DMS53 treated with DMSO at 0.1 percent for 48 hours (cell line): ENCODE results near the gene CFL2.
A peak's percentile ranks its signal among the peaks of the same experiment; 100 is the strongest.
"Not testable (repeated sequence)": the region's sequence is repeated elsewhere in the genome, so short reads cannot be mapped to it uniquely, and the experiment has no call there.

Source experiments
- DNase-seq: peaks from one replicate; lab custom pipeline; 2025; ENCODE audit not compliant: unreplicated experiment; lab: John Stamatoyannopoulos, UW

The CFL2 gene

DNA sequence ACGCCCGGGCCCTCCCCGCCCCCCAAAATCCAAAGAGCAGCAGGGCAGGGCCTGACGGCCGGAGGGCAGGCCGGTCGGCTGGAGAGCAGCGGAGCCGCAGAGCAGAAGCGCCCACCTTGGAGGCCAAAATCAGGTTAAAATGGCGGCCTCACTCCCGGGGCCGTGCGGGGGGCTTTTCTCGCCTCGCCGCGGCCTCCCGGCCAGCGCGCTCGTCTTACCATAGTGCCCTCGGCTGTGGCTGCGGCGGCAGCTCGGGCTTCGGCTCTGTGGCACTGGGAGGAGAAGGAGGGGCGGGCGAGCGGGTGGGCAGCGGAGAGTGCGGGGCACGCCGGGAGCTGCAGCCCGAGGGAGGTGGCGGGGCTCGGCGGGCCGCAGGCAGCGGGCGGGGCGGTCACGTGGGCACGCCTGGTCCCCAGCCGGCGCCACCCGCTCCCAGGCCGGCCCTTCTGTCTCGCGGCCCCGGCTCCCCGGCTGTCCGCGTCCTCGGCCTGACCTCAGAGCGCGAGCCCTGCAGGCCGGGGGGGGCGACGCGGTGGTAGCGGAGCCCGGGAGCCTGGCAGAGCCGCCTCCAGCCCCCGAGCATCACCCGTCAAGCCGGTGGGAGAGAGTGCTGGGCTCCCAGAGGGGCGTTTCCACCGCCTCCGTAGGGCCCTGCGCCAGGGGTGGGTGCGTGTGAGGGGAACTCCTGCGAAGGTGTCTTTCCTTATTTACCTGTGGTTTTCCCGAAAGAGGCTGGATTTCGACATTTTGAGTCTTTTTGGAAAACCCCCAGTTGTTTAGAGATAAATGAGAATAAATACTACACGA is at the start of gene CFL2:
Gene CFL2 (minus strand): TSS at position 274 of the 807 bp plus-strand sequence. CDS start 53 bp downstream, at position 221.
- DNase-seq, result peak; percentile 22

DNA sequence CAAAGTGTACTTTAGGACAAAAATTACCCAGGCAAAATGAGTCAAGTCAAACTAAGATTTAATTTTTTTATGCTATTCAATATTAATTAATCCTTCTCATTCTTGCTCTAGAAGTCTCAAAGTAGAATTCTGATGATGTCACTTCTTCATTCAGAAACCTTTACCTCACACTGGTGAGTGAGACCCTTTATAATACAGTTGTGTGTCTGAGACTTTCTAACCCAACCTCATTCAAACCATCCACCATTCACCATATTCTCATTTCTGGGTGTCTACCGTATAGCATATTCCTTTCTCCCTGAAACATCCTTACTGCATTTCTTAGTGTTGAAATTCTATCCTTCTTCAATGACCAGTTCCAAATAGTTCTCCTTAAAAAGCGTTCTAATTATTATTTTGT is 40.8 kb upstream of the CFL2 start:
- DNase-seq, result no peak

DNA sequence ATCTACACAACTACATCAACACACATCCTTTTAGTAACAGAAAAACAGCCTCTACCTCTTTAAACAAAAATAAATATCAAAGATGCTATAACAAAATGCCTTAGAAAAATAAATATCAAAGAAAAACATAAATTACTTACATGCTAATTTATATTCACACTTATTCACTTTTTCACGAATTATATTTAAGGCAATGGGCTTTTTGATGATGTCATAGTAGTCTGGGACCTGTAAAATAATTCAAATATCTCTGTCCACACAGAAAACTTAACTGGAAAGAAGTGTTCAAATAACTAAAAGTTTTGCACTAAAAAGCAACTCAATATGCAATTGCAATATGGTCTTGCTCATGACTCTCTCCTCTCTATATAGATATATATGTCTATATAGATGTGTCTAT is 40.3 kb upstream of the CFL2 start:
- no peak for DNase-seq

DNA sequence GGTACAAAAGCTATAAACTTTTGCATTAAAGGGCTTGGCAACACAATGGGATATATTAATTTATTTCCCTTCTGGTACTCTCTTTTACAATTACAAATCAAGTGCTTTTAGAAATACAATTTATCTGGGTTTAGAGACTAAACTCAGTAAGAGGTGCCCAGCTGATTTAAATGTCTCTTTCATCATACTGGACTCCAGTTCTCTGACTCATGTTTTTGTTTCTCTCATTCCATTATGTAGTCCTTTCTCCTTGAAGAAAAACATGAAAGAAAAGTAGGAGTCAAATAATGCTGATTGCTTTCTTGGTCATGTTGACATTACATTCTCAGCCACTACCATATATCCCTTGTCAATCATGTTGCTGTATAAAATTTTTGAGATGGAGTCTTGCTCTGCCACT is 36.3 kb upstream of the CFL2 start:
- no peak for DNase-seq

DNA sequence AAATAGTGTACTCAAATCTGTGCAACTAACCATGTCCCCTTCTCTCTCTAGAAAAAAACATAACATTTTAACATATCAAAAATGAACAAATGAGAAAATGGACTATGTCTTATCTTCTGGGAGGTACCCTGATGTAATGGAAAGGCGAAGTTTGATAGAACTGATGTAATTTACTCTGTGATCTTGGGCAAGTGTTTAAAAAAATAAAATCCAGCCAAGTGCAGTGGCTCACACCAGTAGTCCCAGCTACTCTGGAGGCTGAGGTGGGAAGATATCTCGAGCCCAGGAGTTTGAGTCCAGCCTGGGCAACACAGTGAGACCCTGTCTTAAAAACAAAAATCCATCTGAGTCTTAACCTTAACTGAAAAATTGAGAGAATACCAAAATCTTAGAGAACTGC is 35.8 kb upstream of the CFL2 start:
- no peak for DNase-seq

DNA sequence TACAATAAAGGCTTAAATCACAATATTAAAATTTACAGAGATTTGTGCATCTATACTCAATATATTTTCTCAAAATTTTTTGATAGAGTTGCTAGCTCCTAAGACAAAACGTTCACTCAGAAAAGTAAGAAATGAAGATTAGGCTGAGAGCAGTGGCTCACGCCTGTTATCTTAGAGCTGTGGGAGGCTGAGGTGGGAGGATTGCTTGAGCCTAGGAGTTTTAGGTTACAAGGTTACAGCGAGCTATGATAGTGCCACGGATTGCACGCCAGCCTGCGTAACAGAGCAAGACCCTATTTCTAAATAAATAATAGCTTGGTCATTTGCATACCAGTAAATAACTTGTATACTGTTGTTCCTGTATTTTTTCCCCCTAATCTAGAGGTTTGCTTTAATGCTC is 35.0 kb upstream of the CFL2 start:
- DNase-seq, result no peak

DNA sequence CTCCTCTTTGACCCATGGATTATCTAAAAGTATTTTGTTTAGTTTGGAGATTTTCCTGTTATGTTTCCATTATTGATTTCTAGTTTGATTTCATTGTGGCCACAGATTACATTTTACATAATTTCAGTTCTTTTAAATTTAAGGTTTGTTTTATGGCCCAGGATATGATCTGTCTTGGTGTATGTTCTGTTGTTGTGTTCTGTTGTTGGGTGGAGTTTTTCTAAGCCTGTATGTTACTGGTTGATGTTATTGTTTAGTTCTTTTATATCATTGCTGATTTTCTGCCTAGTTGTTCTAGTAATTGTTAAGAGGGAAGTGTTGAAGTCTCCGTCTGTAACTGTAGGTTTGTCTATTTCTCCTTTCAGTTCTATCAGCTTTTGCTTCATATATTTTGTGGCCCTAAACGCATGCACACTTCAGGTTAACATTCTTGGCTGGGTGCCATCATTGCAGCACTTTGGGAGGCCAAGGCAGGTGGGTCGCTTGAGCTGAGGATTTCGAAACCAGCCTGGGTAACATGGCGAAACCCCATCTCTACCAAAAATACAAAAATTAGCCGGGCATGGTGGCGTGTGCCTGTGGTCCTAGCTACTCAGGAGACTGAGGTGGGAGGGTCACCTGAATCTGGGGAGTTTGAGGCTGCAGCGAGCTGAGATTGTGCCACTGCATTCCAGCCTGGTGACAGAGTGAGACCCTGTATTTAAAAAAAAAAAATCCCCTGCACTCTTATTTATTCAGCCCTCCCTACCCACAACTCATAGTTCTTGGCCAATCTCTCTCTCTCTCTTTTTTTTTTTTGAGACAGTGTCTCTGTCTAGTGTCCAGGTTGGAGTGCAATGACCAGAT is 28.1 kb upstream of the CFL2 start:
- no peak for DNase-seq

DNA sequence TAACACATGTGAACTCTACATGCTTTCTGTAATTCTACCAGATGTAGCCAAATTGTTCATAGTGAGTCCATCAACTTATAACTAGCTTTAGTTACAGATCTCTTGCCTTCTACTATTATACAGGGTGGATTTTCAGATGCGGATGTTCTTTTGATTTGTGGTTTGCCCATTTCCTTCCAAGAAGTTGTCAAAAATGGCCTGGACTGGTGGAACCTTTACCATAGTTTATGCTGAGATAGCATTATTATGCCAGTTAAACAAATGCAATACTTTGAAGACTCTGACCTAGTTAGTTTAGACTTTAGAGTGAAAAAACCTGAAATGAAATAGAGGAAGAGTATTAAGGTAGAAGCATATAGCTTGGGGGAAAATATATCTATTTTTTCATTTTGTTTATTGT is 27.4 kb upstream of the CFL2 start:
- DNase-seq, result no peak

DNA sequence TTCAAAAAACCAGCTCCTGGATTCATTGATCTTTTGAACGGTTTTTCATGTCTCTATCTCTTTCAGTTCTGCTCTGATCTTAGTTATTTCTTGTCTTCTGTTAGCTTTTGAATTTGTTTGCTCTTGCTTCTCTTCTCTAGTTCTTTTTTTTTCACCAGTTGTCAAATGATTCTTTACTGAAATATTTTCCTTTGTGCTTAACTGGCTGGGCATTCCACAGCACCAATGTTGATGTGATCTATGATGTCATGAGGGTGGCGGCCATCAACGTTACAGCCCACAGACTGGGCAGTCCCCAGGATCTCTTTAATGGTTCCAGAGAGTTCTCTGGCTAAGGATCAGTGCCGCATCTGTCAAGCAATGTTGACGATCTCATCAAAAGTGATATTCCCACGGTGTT is 25.7 kb upstream of the CFL2 start:
- DNase-seq, result not testable (repeated sequence)

DNA sequence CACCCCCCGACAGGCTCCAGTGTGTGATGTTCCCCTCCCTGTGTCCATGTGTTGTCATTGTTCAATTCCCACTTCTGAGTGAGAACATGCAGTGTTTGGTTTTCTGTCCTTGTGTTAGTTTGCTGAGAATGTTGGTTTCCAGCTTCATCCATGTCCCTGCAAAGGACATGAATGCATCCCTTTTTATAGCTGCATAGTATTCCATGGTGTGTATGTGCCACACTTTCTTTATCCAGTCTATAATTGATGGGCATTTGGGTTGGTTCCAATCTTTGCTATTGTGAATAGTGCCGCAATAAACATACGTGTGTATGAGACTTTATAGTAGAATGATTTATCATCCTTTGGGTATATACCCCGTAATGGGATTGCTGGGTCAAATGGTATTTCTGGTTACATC is 22.7 kb upstream of the CFL2 start:
- not testable (repeated sequence) for DNase-seq

DNA sequence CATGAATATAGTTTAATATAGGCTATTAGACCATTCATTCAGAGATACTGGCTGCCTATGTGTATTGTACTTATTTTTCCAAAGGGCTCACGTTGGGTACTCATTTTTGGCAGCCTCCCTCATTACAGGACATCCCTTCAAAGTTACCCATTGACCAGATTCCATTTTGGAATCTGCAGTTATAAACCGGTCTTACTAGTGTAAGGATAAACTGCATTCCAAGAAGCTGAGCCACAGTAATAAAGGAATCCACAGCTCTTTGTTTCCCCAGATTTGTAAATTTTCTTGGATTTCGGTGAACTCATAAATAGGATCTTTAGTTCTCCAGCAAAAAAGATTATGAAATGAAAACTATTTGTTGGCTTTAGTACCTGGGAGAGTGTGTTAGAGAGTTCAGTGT is 18.9 kb upstream of the CFL2 start:
- no peak for DNase-seq

DNA sequence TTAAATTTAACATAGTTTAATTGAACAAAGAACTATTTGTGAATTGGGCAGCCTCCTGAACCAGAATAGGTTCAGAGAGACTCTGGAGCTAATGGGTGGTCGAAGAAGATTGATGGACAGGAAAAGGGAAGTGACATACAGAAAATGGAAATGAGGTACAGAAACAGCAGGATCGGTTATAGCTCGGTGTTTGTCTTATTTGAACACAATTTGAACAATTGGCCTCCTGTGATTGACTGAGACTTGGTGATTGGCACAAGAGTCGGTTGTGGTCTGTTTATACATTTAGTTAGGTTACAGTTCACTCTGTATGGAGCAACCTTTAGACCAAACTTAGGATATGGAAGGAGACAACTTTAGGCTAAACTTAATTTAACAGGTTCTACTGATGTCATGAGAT is 18.4 kb upstream of the CFL2 start:
- DNase-seq, result no peak

DNA sequence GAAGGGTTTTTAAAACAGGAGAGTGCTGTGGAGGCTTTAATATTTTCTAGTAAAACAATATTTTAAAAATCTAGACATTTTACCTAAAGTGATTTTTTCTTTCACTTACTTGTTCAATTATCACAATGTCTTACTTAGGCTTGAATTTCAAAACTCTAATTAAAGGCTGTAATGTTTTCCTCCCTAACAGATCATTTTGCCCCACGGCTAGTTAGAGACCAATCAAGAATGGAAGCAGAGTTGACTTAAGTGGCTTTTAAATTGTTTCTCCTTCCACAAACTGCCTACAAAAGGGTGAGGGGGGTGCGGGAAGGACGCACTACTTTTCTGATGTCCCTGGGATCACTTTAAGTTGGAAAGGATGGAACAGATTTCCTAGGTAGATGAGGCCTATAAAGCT is 9.5 kb upstream of the CFL2 start:
- no peak for DNase-seq

DNA sequence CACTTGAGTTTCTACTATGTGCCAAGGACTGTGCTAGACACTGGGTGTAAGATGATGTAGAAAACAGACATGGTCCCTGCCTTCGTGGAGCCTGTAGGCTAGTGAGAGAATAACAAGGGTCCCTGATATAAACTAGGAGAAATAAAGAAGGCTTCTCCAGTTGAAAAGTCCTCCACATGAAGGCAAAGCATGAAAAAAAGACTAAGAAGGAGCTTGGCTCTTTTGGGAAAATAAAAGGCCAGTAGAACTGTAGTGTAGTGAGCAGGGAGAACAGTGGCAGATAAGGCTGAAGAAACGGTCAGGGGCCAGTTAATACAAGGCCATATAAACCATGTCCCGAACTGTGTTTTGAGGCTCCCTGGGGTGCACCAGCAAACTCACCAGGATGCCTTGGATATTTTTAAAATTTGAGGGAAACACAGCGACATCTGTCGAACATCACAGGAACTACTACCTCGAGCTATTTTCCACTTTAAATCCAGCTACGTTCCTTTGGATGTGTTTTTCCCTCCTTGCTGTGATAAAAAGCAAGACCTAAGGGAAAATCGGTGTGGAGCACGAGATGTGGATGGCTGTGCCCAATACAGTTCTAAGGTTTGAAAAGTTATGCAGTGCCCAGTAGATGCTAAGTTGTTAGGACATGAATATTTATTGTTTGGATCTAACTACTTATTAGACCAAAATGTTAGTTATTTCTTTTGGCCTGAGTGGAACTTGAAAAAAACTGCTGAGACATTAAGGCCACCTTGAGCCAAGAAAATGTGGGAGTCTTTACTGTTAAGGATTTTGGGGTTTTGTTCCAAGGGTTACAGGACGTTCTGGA is 8.5 kb upstream of the CFL2 start:
- peak; percentile 42 for DNase-seq

DNA sequence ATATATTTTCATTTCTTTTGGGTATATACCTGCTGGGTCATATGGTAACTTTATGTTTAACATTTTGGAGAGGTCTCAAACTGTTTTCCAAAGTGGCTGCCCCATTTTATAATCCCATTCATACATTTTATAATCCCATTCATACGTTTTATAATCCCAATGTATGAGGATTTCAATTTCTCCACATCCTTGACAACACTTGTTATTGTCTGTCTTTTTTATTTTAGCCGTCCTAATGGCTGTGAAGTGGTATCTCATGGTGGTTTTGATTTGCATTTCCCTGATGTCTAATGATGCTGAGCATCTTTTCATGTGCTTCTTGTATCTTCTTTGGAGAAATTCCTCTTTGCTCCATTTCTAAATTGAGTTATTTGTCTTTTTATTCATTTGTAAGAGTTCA is 6.7 kb upstream of the CFL2 start:
- DNase-seq, result no peak

DNA sequence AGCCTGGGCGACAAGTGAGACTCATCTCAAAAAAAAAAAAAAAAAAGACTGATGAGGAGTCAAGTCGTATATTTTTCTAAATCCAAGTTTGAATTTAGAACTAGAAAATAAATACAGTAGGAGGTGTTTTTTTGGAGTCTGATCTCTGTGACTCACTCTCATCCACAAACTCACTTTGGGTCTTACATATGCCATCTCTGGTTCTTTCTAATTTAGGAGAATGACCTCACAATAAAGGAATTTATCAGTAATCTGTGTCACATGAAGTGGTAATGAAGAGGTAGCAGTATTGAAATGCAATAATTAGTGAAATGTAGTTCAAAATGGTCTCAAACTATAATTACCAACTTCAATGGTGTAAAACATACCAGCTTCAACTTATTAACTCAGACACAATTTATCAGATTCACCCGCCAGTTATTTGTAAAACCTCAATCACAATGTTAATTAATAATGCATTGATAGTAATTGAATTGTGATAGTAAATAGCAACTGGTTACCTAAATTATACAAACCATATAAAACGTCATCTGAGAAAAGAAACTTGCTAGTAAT is 4.4 kb upstream of the CFL2 start:
- no peak for DNase-seq

DNA sequence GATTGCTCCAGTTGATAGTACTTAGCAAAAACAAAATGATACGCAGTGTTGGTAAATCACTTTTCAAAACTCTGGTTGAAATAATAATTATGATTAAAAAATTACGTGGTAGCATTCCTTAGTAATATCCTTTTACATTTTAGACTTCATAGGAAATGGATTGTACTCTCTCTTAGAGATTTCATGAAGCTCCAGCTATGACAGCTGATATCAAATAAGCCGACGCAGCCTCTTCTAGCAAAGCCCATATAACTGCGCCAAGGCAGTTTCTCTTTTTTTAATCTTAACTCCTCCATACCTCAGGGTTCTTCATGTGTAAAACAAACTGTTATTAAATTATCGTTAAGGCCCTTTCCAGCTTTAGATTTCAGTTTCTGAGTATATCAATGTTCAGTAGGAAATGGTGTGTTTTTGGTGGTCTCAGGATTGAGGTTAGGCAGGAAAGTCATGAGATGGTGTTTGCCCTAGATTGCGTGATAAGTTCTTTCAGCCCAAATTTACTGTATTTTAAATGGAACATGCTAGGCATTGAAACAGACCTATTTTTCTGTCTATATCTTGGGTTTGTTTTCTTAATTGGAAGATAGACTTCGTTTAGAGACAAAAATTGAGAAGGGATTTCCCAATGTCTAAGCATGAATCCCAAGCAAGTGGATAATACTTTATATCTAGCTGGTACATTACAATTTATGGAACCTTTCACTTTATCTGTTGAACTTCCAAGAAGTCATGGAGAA is 902 bp upstream of the CFL2 start:
- no peak for DNase-seq

DNA sequence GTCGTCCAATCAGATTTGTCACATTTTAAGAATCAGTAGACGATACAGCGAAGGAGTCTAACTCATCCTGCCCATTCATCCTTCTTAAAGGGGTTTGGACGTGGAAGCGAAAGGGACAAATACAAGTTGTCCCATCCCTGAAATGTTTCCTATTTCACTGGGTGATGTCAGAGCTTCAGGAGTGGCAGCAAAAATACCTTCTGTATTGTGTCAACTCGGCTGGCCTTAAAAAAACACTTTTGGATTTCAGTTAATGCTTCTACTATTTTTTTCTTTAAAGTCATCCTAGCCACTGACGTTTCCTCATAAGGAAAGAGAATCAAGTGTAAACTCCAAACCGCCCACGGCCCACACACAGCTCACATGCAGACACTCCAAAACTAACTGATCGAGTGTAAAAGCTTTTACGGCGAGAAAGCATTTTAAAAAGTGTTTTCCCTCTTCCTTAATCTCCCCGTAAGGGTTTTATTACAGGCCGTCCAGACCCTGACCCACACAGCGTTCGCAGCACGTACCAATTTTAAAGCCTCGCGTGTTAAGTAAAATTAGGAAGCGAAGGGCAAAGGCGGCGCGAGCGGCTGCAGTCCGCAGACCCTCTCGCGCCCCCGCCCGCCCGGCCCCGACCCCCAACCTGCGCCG is 593 bp downstream of the CFL2 start:
- DNase-seq, result no peak

DNA sequence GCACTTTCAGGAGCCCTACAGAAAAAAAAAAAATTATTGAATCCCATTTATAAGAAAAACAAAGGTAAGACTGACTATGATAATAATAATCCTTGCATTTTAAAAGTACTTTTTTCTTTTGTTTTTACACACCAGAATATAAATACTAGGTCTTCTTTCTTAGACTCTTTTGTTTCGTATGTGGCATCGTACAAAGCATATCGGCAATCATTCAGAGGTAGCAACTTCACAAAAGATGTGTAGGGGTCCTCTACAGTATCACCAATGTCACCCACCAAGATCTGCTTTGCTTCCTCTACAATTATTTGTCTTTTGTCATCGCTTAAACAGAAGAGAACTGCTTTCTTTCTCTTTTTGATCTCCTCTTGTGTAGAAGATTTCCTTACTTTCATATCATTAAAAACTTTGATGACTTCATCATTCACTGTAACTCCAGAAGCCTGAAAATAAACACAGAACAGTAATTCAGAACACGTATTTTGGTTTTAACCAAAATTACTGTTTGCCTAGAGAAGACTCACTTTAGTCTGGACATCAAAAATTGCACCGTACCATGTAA is 1.2 kb downstream of the CFL2 start:
- no peak for DNase-seq
